HCT116 (cell line): Measurements from ENCODE around the gene TNNI2. TPM values are rescaled to one million over a fixed set of nuclear protein-coding genes. Genes with fewer than 3 reads are reported as not detected.

Source experiments
- ATAC-seq: fragments of 200-7000 bp; cut with Tn5 transposase; 2 replicates; pipeline ENCODE4 v1.9.1; 2020; ENCODE audit warnings: mild to moderate bottlenecking, moderate library complexity
- BruUV-seq: library from RNA; stranded (reverse); fragments of 400-500 nt; replicated peaks from 2 replicates; lab custom pipeline; 2021; lab: Mats Ljungman, UMichigan
- CTCF ChIA-PET: fragments of 300-600 bp; sonication (Branson Sonifier 250); formaldehyde crosslinking; loops from one replicate; lab custom pipeline; 2021; ENCODE audit warnings: antibody characterized with exemption; lab: Charles Lee
- POLR2A ChIA-PET: fragments of 300-600, 350-600 bp; sonication (Branson Sonifier 250); formaldehyde crosslinking; loops from one replicate; lab custom pipeline; 2021; ENCODE audit warnings: antibody characterized with exemption; lab: Charles Lee
- RAD21 ChIA-PET, 2 experiments: fragments of 300-600 bp; sonication (Branson Sonifier 250); formaldehyde crosslinking; loops; one replicate each; lab custom pipeline; 2023; ENCODE audit warnings: low total read pairs in 2 of 2; ENCODE audit not compliant: uncharacterized antibody in 2 of 2, unreplicated experiment in 2 of 2, low non-redundant PET in 1 of 2; lab: Charles Lee
- DNase-seq: peaks from one replicate; pipeline ENCODE4 v3.0.0-alpha.2; 2010; ENCODE audit warnings: low read depth, low spot score
- H2AFZ ChIP-seq: fragments of 200-600 bp; shearing (Covaris generic), sonication (generic); 2 replicates; pipeline ENCODE4 v1.6.1; 2017; ENCODE audit warnings: low read depth, mixed run types, mixed read lengths, antibody characterized with exemption, low read length; ENCODE audit not compliant: poor library complexity, severe bottlenecking
- H3K27ac ChIP-seq: 2 replicates; pipeline ENCODE4 v1.5.1; 2012; ENCODE audit warnings: low read depth, low read length
- H3K27me3 ChIP-seq: fragments of 200-600 bp; sonication (generic); 2 replicates; pipeline ENCODE4 v1.6.1; 2016; ENCODE audit warnings: mixed run types, low read length, mixed read lengths; ENCODE audit not compliant: insufficient read depth
- H3K36me3 ChIP-seq, 2 experiments: fragments of 200-500 bp in 1 of 2; fragments of 200-600 bp in 1 of 2; sonication (Bioruptor generic) in 1 of 2; sonication (generic) in 1 of 2; 2 replicates each; pipeline versions ENCODE4 v1.5.1 to v1.6.1; 2014 to 2016; ENCODE audit warnings: low read length in 2 of 2, inconsistent platforms in 1 of 2, mixed read lengths in 1 of 2, mixed run types in 1 of 2; ENCODE audit not compliant: insufficient read depth in 2 of 2, control insufficient read depth in 1 of 2
- H3K4me1 ChIP-seq, 2 experiments: fragments of 200-600 bp in 1 of 2; sonication (generic) in 1 of 2; 2 replicates each; pipeline versions ENCODE4 v1.5.1 to v1.6.1; 2012 to 2017; ENCODE audit warnings: low read length in 2 of 2, inconsistent platforms in 1 of 2, mild to moderate bottlenecking in 1 of 2, mixed read lengths in 1 of 2, mixed run types in 1 of 2, moderate library complexity in 1 of 2; ENCODE audit not compliant: insufficient read depth in 2 of 2, control insufficient read depth in 1 of 2
- H3K4me2 ChIP-seq: fragments of 200-600 bp; sonication (generic); 2 replicates; pipeline ENCODE4 v1.6.1; 2017; ENCODE audit warnings: mixed run types, low read length, mixed read lengths
- H3K4me3 ChIP-seq, 2 experiments: fragments of 200-600 bp in 1 of 2; sonication (generic) in 1 of 2; replicated peaks in 1 of 2; 2 replicates each; pipeline ENCODE4 v1.5.1; 2011 to 2016; ENCODE audit warnings: low read length in 2 of 2, control low read depth in 1 of 2, low read depth in 1 of 2, mild to moderate bottlenecking in 1 of 2, mixed read lengths in 1 of 2, mixed run types in 1 of 2
- H3K79me2 ChIP-seq: fragments of 200-600 bp; sonication (generic); 2 replicates; pipeline ENCODE4 v1.6.1; 2017; ENCODE audit warnings: mild to moderate bottlenecking, mixed run types, low read length, moderate library complexity, mixed read lengths; ENCODE audit not compliant: insufficient read depth
- H3K9ac ChIP-seq: fragments of 200-600 bp; sonication (generic); 2 replicates; pipeline ENCODE4 v1.6.1; 2016; ENCODE audit warnings: low read length, mixed read lengths
- H3K9me2 ChIP-seq: fragments of 200-600 bp; sonication (generic), shearing (Covaris generic); 2 replicates; pipeline ENCODE4 v1.6.1; 2017; ENCODE audit warnings: mixed run types, mild to moderate bottlenecking, moderate library complexity; ENCODE audit not compliant: insufficient read depth
- H3K9me3 ChIP-seq, 2 experiments: fragments of 200-500 bp in 1 of 2; fragments of 200-600 bp in 1 of 2; sonication (Bioruptor generic) in 1 of 2; sonication (generic) in 1 of 2; 2 replicates each; pipeline ENCODE4 v1.6.1; 2014 to 2017; ENCODE audit warnings: low read length in 2 of 2, mixed read lengths in 2 of 2, inconsistent platforms in 1 of 2, low read depth in 1 of 2, mild to moderate bottlenecking in 1 of 2, mixed run types in 1 of 2, moderate library complexity in 1 of 2; ENCODE audit not compliant: control insufficient read depth in 1 of 2, insufficient read depth in 1 of 2
- H4K20me1 ChIP-seq: fragments of 200-600 bp; sonication (generic), shearing (Covaris generic); 2 replicates; pipeline ENCODE4 v1.6.1; 2017; ENCODE audit warnings: mixed run types, mild to moderate bottlenecking, moderate library complexity; ENCODE audit not compliant: insufficient read depth
- ATF3 ChIP-seq: IDR thresholded peaks from 2 replicates; pipeline ENCODE4 v1.6.1; 2012
- CBX3 ChIP-seq: IDR thresholded peaks from 2 replicates; pipeline ENCODE4 v1.6.1; 2012; ENCODE audit warnings: low read depth
- CEBPB ChIP-seq: IDR thresholded peaks from 2 replicates; pipeline ENCODE4 v1.6.1; 2012; ENCODE audit warnings: low read depth
- CTCF ChIP-seq, 3 experiments: fragments of 200-600 bp in 1 of 3; sonication (generic) in 1 of 3; IDR thresholded peaks in 2 of 3; conservative IDR thresholded peaks in 1 of 3; 2 replicates each; pipeline ENCODE4 v1.5.1; 2012 to 2017; ENCODE audit warnings: low read depth in 2 of 3, low read length in 2 of 3, antibody characterized with exemption in 1 of 3, borderline replicate concordance in 1 of 3, control low read depth in 1 of 3, mild to moderate bottlenecking in 1 of 3, mixed read lengths in 1 of 3, mixed run types in 1 of 3, moderate library complexity in 1 of 3; ENCODE audit not compliant: insufficient read depth in 1 of 3
- EGR1 ChIP-seq: IDR thresholded peaks from 2 replicates; pipeline ENCODE4 v1.6.1; 2012; ENCODE audit warnings: low read depth
- ELF1 ChIP-seq: IDR thresholded peaks from 2 replicates; pipeline ENCODE4 v1.6.1; 2012; ENCODE audit warnings: low read depth, borderline replicate concordance
- EZH2 ChIP-seq: fragments of 200-600 bp; sonication (generic); IDR thresholded peaks from 2 replicates; pipeline ENCODE4 v1.6.1; 2017; ENCODE audit warnings: antibody characterized with exemption, mixed run types
- EZH2phosphoT487 ChIP-seq: fragments of 200-600 bp; IDR thresholded peaks from 2 replicates; pipeline ENCODE4 v1.6.1; 2018; ENCODE audit warnings: antibody characterized with exemption, borderline replicate concordance
- JUND ChIP-seq: IDR thresholded peaks from 2 replicates; pipeline ENCODE4 v1.6.1; 2012
- MAX ChIP-seq: IDR thresholded peaks from 2 replicates; pipeline ENCODE4 v1.6.1; 2012
- POLR2A ChIP-seq: IDR thresholded peaks from 2 replicates; pipeline ENCODE4 v1.7.0; 2011; ENCODE audit warnings: borderline replicate concordance; ENCODE audit not compliant: insufficient read depth, insufficient read length; ENCODE audit errors: extremely low read depth
- POLR2AphosphoS5 ChIP-seq: IDR thresholded peaks from 2 replicates; pipeline ENCODE4 v1.6.1; 2011; ENCODE audit warnings: mild to moderate bottlenecking, low read depth, low read length, moderate library complexity
- RAD21 ChIP-seq: IDR thresholded peaks from 2 replicates; pipeline ENCODE4 v1.6.1; 2012; ENCODE audit warnings: low read depth, mild to moderate bottlenecking
- REST ChIP-seq: IDR thresholded peaks from 2 replicates; pipeline ENCODE4 v1.6.1; 2012; ENCODE audit warnings: low read depth
- SIN3A ChIP-seq: IDR thresholded peaks from 2 replicates; pipeline ENCODE4 v1.6.1; 2012; ENCODE audit warnings: low read depth
- SP1 ChIP-seq: IDR thresholded peaks from 2 replicates; pipeline ENCODE4 v1.6.1; 2012; ENCODE audit warnings: low read depth
- SRF ChIP-seq: IDR thresholded peaks from 2 replicates; pipeline ENCODE4 v1.6.1; 2012; ENCODE audit warnings: low read depth
- YY1 ChIP-seq: IDR thresholded peaks from 2 replicates; pipeline ENCODE4 v1.6.1; 2011; ENCODE audit warnings: low read length, low read depth, moderate library complexity, mild to moderate bottlenecking; ENCODE audit not compliant: insufficient replicate concordance; ENCODE audit errors: extremely low read depth
- ZFX ChIP-seq: fragments of 450-650 bp; IDR thresholded peaks from 2 replicates; pipeline ENCODE4 v1.6.1; 2017
- intact Hi-C: fragments of 100-400 bp; cut with micrococcal nuclease; formaldehyde crosslinking; loops from 2 replicates; pipeline ENCODE4 v1.10.0; 2022
- total RNA-seq: library from RNA; stranded (reverse); gene quantifications from one replicate; pipeline ENCODE4 v1.2.1, GENCODE V29; 2021; ENCODE audit not compliant: unreplicated experiment

Gene TNNI2
- total RNA-seq, 1 experiment from 2014 or later = not detected

GRCh38 chr11:1854949-1855885 lies 16.4 kb downstream of the TNNI2 start:
- RAD21 ChIA-PET = no interaction called here
- no TSS peak for BruUV-seq
- TF ChIP-seq EZH2phosphoT487 (no peak), MAX (no peak), EGR1 (no peak), JUND (no peak), CEBPB (no peak), CTCF (IDR thresholded peaks at IDR 0.05 in 2 of 3, conservative IDR thresholded peaks at IDR 0.05 in 1 of 3; ENCODE audit: borderline replicate concordance in 1 of 3, insufficient read depth in 1 of 3, low read depth in 2 of 3, low read length in 2 of 3) (no peak), POLR2AphosphoS5 (no peak), CBX3 (no peak), ATF3 (no peak), POLR2A (no peak), YY1 (no peak), EZH2 (no peak), RAD21 (no peak), SP1 (no peak), ZFX (no peak), REST (no peak), SRF (no peak), ELF1 (no peak), SIN3A (no peak)

More at GRCh38 chr11:1854949-1855885, 16.4 kb downstream of the TNNI2 start:
- H3K27ac ChIP-seq = no peak overlapping the region
- H3K79me2 ChIP-seq = no peaks in the 10 kb centered on the region
- H3K4me2 ChIP-seq = no peak overlapping the region
- H3K27me3 ChIP-seq = no peaks in the 10 kb centered on the region
- intact Hi-C loops = no loop called here
- H3K4me1 ChIP-seq = no peaks in the 10 kb centered on the region
- H3K4me3 ChIP-seq = no peak overlapping the region
- POLR2A ChIA-PET = no interaction called here
- H3K9ac ChIP-seq = no peak overlapping the region
- no peaks in the 10 kb centered on the region for H3K9me3 ChIP-seq
- CTCF ChIA-PET = interaction anchor here (2.0 kb wide), 1 partner anchor 22 kb away, joined by 5 read pairs; no protein-coding TSS in a partner anchor
- no peaks in the 10 kb centered on the region for H3K9me2 ChIP-seq
- DNase-seq (no peak), ATAC-seq (no peak)
- H3K36me3 ChIP-seq = no peaks in the 10 kb centered on the region
- H2AFZ ChIP-seq = no peak overlapping the region
- H4K20me1 ChIP-seq = no peaks in the 10 kb centered on the region
